Activated CD4-positive, alpha-beta memory T cell treated with anti-CD3 and anti-CD28 coated beads, Interleukin-2, amount 10 ng/mL, durations not matched to agents 7 days and 5 days (primary cell): ENCODE data around the gene WFDC6. TPM values are rescaled to one million over a fixed set of nuclear protein-coding genes. Genes with fewer than 3 reads are reported as not detected.

Experiments
- CTCF ChIA-PET: fragments of 350-600 bp; sonication (Branson Sonifier 250); formaldehyde crosslinking; loops from one replicate; lab custom pipeline; 2021; ENCODE audit warnings: antibody characterized with exemption, inconsistent platforms; lab: Charles Lee
- POLR2A ChIA-PET: fragments of 350-600 bp; sonication (Branson Sonifier 250); formaldehyde crosslinking; loops from one replicate; lab custom pipeline; 2021; ENCODE audit warnings: antibody characterized with exemption; lab: Charles Lee
- DNase-seq: peaks from one replicate; pipeline ENCODE4 v3.0.0-alpha.2; 2020
- H3K27ac Mint-ChIP-seq: one replicate; pipeline ENCODE4 v1.8.0; 2021; ENCODE audit warnings: mild to moderate bottlenecking, mixed read lengths
- H3K27me3 Mint-ChIP-seq: one replicate; pipeline ENCODE4 v1.8.0; 2021; ENCODE audit warnings: mixed read lengths
- H3K36me3 Mint-ChIP-seq: one replicate; pipeline ENCODE4 v1.8.0; 2021; ENCODE audit warnings: low read depth, mixed read lengths
- H3K4me1 Mint-ChIP-seq: one replicate; pipeline ENCODE4 v1.8.0; 2021; ENCODE audit warnings: mixed read lengths
- H3K4me3 Mint-ChIP-seq: one replicate; pipeline ENCODE4 v1.8.0; 2021; ENCODE audit warnings: mild to moderate bottlenecking, mixed read lengths
- H3K9me3 Mint-ChIP-seq: one replicate; pipeline ENCODE4 v1.8.0; 2021; ENCODE audit warnings: mixed read lengths
- total RNA-seq, 2 experiments: library from RNA; stranded (reverse); gene quantifications; one replicate each; pipeline ENCODE4 v1.2.3, GENCODE V29; 2021

WFDC6 gene
- total RNA-seq, 2 experiments from 2014 or later = not detected

DNA sequence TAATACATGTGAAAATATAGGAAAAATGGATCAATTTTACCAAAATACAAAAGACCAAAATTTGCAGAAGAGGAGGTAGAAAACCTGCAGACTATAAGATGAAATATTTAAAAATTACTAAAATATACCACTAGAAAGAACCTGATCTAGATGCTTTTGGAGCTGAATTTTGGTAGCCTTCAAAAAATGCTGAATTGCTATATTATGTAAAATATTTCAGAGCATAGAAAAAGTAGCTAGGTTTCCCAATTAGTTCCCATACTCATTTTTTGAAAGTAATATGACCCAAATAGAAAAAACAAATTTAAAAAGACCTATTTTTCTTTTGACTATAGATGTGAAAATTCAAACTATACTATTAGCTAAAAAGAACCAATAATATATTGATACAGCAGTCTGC lies 11.5 kb upstream of the WFDC6 start:
- ChIA-PET CTCF (no interaction called here), POLR2A (no interaction called here)
- Mint-ChIP-seq H3K4me3 (no peak overlapping the region), H3K36me3 (no peaks in the 10 kb centered on the region), H3K4me1 (no peaks in the 10 kb centered on the region), H3K27ac (no peak overlapping the region), H3K9me3 (no peaks in the 10 kb centered on the region), H3K27me3 (peaks cover 17% of the 10 kb centered on the region)
- DNase-seq = no peak

DNA sequence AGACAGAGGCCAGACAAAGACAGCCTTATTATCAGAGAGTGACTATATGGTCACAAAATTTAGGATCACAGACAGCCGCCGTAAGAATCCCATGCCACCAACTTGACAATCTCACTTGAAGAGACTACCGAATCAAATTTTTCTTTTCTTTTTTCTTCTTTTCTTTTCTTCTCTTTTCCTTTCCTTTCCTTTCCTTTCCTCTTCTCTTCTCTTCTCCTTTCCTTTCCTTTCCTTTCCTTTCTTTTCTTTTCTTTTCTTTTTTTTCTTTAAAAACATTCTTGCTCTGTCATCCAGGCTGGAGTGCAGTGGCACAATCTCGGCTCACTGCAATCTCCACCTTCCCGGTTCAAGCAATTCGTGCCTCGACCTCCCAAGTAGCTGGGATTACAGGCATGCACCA lies 9.1 kb upstream of the WFDC6 start:
- ChIA-PET POLR2A (no interaction called here), CTCF (no interaction called here)
- Mint-ChIP-seq H3K4me3 (no peak overlapping the region), H3K4me1 (no peaks in the 10 kb centered on the region), H3K36me3 (no peaks in the 10 kb centered on the region), H3K27ac (no peak overlapping the region), H3K27me3 (peaks cover 26% of the 10 kb centered on the region), H3K9me3 (no peaks in the 10 kb centered on the region)
- DNase-seq = no peak

DNA sequence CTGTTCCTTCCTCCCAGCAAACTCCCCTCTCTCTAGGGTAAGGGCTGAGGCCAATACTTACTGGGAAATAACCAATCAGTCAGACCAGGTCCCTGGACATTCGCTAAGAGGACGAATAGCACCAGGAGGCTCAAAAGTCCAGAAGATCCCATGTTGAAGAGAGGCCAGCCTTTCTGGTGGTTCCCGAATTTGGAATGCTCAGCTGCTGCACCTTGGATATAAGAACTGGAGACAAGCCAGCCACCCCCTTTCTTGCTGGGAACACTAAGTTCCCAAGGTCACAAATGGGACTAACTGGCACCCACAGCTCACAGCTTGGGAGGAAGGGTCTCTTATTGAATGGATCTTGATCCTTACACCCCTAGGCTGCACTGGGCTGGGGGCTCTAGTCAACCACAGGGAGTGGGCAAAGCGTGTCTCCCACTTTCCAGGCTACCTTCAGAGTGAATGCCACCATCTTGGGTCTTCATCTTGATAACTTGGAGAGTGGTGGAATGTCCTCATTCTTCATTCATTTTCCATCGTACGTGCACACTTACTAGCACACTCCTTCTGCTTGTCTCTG lies 8.0 kb upstream of the WFDC6 start, which contains the start of gene EPPIN:
Gene EPPIN, minus strand, starts transcription at position 196 of the 565 bp plus-strand sequence. Its CDS starts 44 bp downstream, at position 152.
- Mint-ChIP-seq H3K27me3 (peaks cover 28% of the 10 kb centered on the region), H3K36me3 (no peaks in the 10 kb centered on the region), H3K4me3 (no peak within 1 kb of the TSS), H3K4me1 (no peaks in the 10 kb centered on the region), H3K27ac (no peak within 1 kb of the TSS), H3K9me3 (no peaks in the 10 kb centered on the region)
- CTCF ChIA-PET = no interaction called here
- no peak for DNase-seq
- POLR2A ChIA-PET = no interaction called here

DNA sequence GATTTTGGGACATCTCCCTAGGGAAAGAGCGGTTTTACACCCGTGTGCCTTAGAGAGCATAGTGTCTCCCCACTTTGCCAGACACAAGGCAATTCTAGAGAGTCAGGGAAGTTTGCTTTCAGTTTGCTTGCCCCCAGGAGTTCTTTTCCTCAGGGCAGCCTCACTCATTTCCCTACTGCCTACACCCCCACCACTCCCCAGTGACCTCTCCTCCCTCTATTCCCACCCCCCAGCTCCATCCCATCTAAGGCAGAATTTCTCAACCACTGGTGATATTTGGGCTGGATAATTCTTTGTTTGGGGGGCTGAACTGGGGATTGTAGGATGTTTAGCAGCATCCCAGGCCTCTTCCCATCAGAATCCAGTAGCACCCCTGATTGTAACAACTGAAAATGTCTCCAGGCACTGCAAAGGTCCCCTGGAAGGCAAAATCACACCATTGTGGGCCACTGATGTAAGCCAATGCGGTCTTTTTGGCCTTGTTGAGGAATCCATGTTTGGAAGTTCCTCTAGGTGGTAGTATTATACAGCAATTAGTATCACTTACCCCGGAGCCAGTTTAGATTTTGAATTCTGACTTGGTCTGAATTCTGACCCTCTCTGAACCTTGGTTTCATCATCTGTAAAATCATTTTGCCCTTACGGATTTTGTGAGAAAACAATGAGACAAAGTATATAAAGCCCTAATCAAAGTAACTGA lies 6.6 kb upstream of the WFDC6 start:
- CTCF ChIA-PET = no interaction called here
- no peak overlapping the region for H3K4me3 Mint-ChIP-seq
- POLR2A ChIA-PET = no interaction called here
- no peaks in the 10 kb centered on the region for H3K9me3 Mint-ChIP-seq
- H3K4me1 Mint-ChIP-seq = no peaks in the 10 kb centered on the region
- H3K27me3 Mint-ChIP-seq = peaks cover 34% of the 10 kb centered on the region
- no peak for DNase-seq
- no peaks in the 10 kb centered on the region for H3K36me3 Mint-ChIP-seq
- no peak overlapping the region for H3K27ac Mint-ChIP-seq

DNA sequence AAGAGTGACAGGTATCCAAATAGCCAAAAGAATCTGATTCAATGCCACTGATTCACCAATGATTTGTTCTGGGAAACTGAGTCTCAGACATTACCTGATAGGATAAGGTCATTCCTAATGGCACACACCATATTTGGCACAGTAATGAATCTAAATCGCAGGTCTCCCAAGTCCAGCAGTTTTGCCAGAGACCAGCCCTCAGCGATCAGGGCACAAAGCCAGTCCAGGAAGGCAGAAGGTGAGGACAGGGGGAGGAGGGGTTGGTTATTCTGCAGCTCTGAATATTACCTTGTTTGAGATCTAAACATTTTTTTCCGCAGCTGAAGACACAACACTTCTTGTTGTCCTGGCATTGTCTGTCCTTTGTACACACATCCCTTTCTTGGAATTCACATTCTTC lies 6.1 kb upstream of the WFDC6 start:
- no peaks in the 10 kb centered on the region for H3K36me3 Mint-ChIP-seq
- ChIA-PET POLR2A (no interaction called here), CTCF (no interaction called here)
- no peaks in the 10 kb centered on the region for H3K9me3 Mint-ChIP-seq
- H3K4me1 Mint-ChIP-seq = no peaks in the 10 kb centered on the region
- DNase-seq = no peak
- H3K27ac Mint-ChIP-seq = no peak overlapping the region
- H3K27me3 Mint-ChIP-seq = peaks cover 34% of the 10 kb centered on the region
- H3K4me3 Mint-ChIP-seq = no peak overlapping the region

DNA sequence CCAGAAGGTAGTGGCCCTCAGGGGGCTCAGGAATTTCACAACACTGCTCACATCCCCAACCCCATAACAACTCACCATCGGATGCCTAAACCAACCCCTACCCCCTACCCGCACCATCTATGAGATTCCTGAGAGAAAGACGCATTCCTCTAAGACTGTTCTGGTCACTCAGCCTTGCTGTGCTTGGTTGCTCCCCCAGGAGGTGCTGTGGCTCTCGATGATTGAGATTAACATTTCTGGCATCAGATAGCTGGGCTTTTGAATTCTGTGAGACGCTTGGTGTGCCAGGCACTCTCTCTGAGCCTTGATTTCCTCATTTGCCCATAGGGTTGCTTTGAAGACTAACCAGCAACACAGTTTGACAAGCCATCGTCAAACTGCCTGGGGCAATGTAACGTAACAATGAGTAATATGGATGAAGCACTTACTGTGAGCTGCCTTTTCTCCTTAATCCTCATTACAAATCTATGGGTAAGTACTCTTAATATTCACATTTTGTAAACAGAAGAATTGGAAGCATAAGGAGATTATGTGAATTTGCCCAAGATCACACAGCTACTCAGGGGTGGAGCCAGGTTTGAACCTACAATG lies 978 bp downstream of the WFDC6 start:
- Mint-ChIP-seq H3K4me3 (no peak overlapping the region), H3K27me3 (peaks cover 22% of the 10 kb centered on the region), H3K27ac (no peak overlapping the region), H3K36me3 (no peaks in the 10 kb centered on the region), H3K4me1 (no peaks in the 10 kb centered on the region), H3K9me3 (no peaks in the 10 kb centered on the region)
- CTCF ChIA-PET = interaction anchor here (1.6 kb wide), 1 partner anchor 233 kb away, joined by 4 read pairs; no protein-coding TSS in a partner anchor
- no peak for DNase-seq
- POLR2A ChIA-PET = no interaction called here

DNA sequence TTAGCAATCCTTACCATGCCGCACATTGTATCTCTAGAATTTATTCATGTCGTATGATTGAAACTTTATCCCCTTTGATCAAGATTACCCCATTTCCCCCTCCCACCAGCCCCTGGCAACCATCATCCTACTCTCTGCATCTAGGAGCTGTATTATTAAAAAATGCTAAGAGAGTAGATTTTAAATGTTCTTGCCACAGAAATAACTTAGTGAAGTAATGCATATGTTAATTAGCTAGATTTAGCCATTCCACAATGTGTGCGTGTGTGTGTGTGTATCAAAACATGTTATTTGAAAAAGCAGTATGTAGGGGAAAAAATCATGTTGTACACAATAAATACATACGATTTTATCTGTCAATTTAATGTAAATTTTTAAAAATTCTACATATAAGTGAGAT lies 12.0 kb downstream of the WFDC6 start:
- H3K36me3 Mint-ChIP-seq = no peaks in the 10 kb centered on the region
- H3K9me3 Mint-ChIP-seq = no peaks in the 10 kb centered on the region
- POLR2A ChIA-PET = no interaction called here
- H3K4me1 Mint-ChIP-seq = no peaks in the 10 kb centered on the region
- DNase-seq = no peak
- H3K4me3 Mint-ChIP-seq = no peak overlapping the region
- CTCF ChIA-PET = no interaction called here
- peaks cover 43% of the 10 kb centered on the region for H3K27me3 Mint-ChIP-seq
- H3K27ac Mint-ChIP-seq = no peak overlapping the region

DNA sequence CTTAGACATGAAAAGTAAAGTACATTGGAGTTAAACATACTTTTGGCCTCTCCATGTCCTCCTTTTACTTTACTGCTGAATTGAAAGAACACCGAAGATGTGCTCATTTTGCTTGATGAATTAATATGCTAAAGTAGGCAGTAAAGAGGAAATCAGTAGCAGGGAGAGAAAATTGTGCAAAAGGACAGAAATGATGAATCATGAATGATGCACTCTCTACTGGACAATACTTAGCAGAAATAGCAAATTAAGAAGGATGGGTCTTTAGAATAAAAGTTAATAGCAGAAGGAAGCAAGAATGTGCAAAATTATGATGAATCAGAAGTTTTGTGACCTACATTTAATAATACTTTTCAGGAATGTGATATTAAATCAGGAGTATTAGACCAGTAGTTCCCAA lies 15.5 kb downstream of the WFDC6 start:
- Mint-ChIP-seq H3K27me3 (peaks cover 37% of the 10 kb centered on the region), H3K9me3 (no peaks in the 10 kb centered on the region), H3K36me3 (no peaks in the 10 kb centered on the region), H3K4me1 (no peaks in the 10 kb centered on the region), H3K27ac (no peak overlapping the region), H3K4me3 (no peak overlapping the region)
- CTCF ChIA-PET = no interaction called here
- no peak for DNase-seq
- POLR2A ChIA-PET = no interaction called here

DNA sequence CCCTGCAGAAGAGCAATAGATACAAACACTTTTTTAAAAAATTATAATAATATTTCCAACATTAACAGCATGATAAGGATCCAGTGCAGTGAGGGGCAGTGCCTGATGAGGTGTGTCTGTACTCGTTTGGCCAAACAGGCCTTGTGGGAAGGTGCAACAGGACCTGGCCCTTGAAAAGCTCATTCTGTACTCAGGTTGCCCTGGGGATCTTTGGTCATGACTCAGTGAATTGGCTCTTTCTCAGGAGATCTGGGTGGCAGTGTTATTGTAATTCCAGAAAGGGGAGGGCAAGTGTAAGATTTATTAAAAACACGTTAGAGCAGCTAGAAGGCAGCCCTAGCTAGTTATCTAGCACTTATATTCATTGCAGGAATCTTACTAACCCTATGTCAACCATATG lies 21.0 kb downstream of the WFDC6 start:
- H3K36me3 Mint-ChIP-seq = no peaks in the 10 kb centered on the region
- peaks cover 10% of the 10 kb centered on the region for H3K27me3 Mint-ChIP-seq
- no peak overlapping the region for H3K27ac Mint-ChIP-seq
- no peak overlapping the region for H3K4me3 Mint-ChIP-seq
- H3K9me3 Mint-ChIP-seq = no peaks in the 10 kb centered on the region
- DNase-seq = no peak
- POLR2A ChIA-PET = no interaction called here
- CTCF ChIA-PET = interaction anchor here (1.1 kb wide), 1 partner anchor 74 kb away, joined by 4 read pairs; no protein-coding TSS in a partner anchor
- H3K4me1 Mint-ChIP-seq = no peaks in the 10 kb centered on the region

DNA sequence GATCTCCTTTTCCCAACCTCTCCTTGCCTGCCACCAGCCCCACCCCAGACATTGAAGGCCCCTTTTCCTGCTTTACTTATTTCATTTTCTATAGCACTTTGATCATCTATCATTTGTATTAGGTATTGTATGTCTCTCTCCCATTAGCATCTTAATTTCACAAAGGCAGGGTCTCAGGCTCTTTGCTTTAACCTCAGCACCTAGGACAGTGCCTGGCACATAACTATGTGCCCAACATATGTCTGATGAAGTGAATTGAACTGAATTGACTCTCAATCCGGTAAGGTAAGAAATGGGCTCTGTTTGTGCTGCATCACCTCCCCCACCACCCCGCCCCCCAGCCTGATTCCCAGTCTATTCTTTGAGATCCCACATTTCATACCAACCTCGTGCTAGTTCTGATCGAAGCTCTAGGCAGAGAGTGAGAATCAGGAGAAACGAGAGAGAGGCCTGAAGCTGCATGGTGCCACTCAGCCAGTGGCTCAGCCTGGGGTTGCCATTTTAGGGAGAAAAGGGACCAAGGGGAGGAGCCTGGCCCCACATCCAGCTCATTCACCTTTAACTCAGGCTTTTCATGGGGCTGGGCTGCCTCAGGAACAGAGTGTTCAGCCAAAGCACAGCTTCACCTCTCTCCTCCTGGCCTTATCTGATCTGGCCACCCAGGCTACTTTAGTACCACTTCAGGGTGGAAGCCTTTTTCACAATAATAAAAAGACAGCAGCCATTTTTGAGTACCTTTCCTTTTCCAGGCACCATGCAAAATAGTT lies 24.0 kb downstream of the WFDC6 start, which contains the start of gene SPINT3:
Gene SPINT3, minus strand, starts transcription at position 476 of the 767 bp plus-strand sequence. Its CDS starts 14 bp downstream, at position 462.
- Mint-ChIP-seq H3K9me3 (no peaks in the 10 kb centered on the region), H3K4me1 (no peaks in the 10 kb centered on the region), H3K36me3 (no peaks in the 10 kb centered on the region), H3K27ac (no peak within 1 kb of the TSS), H3K4me3 (no peak within 1 kb of the TSS), H3K27me3 (peaks cover 14% of the 10 kb centered on the region)
- ChIA-PET CTCF (interaction anchor here (0.8 kb wide), 1 partner anchor 49 kb away, joined by 3 read pairs; no protein-coding TSS in a partner anchor), POLR2A (no interaction called here)
- DNase-seq = no peak

DNA sequence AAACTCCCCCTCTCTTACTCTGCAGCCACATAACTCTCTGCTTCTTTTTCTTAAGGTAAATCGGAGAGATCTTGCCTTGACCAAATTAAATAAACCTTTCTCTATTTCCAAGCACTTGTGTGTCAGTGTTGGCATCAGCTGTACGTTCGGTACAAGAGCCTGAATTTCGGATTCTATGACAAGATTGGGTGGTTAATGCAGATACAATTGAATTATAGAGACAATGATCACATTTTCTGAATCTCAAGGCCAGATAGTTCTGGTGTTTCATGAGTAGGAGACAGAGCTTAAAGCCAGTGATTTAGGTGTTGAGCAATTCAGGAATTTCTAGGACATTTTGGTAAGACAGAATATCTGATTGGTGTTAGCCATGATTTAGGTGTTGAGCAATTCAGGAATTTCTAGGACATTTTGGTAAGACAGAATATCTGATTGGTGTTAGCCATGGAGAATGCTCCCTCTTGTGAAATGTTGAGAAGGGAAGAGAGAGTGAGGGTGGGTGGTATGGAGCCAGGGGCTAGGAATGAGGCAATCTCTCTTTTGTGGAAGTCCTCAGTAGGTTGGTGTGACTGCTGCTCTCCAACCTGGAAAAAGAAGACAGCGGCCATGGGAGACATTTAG lies 28.9 kb downstream of the WFDC6 start:
- POLR2A ChIA-PET = no interaction called here
- peaks cover 42% of the 10 kb centered on the region for H3K27me3 Mint-ChIP-seq
- no peak overlapping the region for H3K27ac Mint-ChIP-seq
- DNase-seq = no peak
- H3K4me3 Mint-ChIP-seq = no peak overlapping the region
- no peaks in the 10 kb centered on the region for H3K9me3 Mint-ChIP-seq
- CTCF ChIA-PET = no interaction called here
- peaks cover 14% of the 10 kb centered on the region for H3K4me1 Mint-ChIP-seq
- no peaks in the 10 kb centered on the region for H3K36me3 Mint-ChIP-seq

DNA sequence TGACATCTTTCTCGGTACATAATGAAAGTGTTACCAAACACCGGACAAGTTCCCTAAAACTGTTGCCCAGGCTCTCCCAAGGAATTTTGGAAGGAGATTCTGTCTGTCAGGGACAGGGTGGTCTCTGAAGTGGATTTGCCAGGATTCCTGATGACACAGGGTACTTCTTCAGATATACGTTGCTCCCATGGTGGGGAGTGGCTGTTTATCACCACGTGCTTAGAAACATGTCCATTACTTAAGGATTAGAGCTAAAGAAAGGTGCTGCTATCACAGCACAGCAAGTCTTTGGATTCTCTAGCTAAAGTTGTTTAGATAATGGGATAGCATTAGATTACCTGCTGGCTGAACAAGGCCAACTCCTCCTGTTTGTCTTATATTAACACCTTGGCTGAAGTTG lies 30.2 kb downstream of the WFDC6 start:
- no peak overlapping the region for H3K27ac Mint-ChIP-seq
- no peak for DNase-seq
- H3K36me3 Mint-ChIP-seq = no peaks in the 10 kb centered on the region
- H3K4me3 Mint-ChIP-seq = no peak overlapping the region
- peaks cover 14% of the 10 kb centered on the region for H3K4me1 Mint-ChIP-seq
- ChIA-PET CTCF (no interaction called here), POLR2A (no interaction called here)
- H3K9me3 Mint-ChIP-seq = no peaks in the 10 kb centered on the region
- H3K27me3 Mint-ChIP-seq = peaks cover 43% of the 10 kb centered on the region
